HUES48 (cell line): ENCODE data around the gene BTBD9.

Experiments used
- H3K27ac ChIP-seq: one replicate; pipeline ENCODE4 v1.7.0; 2013; ENCODE audit warnings: low read depth, low read length, inconsistent platforms
- H3K27me3 ChIP-seq: 2 replicates; pipeline ENCODE4 v1.6.1; 2013; ENCODE audit warnings: mild to moderate bottlenecking, low read length; ENCODE audit not compliant: control insufficient read depth, insufficient read depth
- H3K36me3 ChIP-seq: 2 replicates; pipeline ENCODE4 v1.6.1; 2013; ENCODE audit warnings: low read length; ENCODE audit not compliant: control insufficient read depth, insufficient read depth
- H3K4me1 ChIP-seq: 2 replicates; pipeline ENCODE4 v1.6.1; 2013; ENCODE audit warnings: mild to moderate bottlenecking, low read length; ENCODE audit not compliant: control insufficient read depth, insufficient read depth
- H3K4me3 ChIP-seq: 2 replicates; pipeline ENCODE4 v1.5.1; 2013; ENCODE audit warnings: mild to moderate bottlenecking, low read depth, low read length
- H3K9ac ChIP-seq: 2 replicates; pipeline ENCODE4 v1.6.1; 2013; ENCODE audit warnings: mild to moderate bottlenecking, low read depth, low read length, moderate library complexity
- H3K9me3 ChIP-seq: 2 replicates; pipeline ENCODE4 v1.6.1; 2013; ENCODE audit warnings: low read length; ENCODE audit not compliant: control insufficient read depth, insufficient read depth

BTBD9 gene

DNA sequence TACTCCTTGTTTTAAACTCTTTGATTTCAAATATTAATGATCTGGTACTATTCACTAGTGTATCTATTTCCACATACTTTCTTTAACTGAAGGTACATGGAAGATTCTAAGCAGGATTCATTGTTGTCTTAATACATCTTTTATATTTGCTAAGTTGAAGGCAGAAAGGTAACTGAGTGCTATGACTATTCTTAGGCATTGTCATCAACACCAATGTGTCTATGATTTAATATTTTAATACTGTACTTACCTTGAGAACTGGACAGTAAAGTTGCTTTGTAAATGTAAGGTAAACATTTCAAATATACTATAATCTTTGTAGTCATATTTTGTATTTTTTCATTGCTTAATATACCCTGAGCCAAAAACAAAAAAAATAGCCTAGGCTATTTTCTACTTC lies 8.9 kb upstream of the BTBD9 start:
- peaks cover 10% of the 10 kb centered on the region; the same call in 1 of the 2 replicates for H3K4me1 ChIP-seq
- H3K4me3 ChIP-seq, result no peak overlapping the region
- H3K9ac ChIP-seq, result no peak overlapping the region
- no peaks in the 10 kb centered on the region for H3K9me3 ChIP-seq
- H3K27ac ChIP-seq, result no peak overlapping the region
- no peaks in the 10 kb centered on the region for H3K27me3 ChIP-seq
- H3K36me3 ChIP-seq, result no peaks in the 10 kb centered on the region

DNA sequence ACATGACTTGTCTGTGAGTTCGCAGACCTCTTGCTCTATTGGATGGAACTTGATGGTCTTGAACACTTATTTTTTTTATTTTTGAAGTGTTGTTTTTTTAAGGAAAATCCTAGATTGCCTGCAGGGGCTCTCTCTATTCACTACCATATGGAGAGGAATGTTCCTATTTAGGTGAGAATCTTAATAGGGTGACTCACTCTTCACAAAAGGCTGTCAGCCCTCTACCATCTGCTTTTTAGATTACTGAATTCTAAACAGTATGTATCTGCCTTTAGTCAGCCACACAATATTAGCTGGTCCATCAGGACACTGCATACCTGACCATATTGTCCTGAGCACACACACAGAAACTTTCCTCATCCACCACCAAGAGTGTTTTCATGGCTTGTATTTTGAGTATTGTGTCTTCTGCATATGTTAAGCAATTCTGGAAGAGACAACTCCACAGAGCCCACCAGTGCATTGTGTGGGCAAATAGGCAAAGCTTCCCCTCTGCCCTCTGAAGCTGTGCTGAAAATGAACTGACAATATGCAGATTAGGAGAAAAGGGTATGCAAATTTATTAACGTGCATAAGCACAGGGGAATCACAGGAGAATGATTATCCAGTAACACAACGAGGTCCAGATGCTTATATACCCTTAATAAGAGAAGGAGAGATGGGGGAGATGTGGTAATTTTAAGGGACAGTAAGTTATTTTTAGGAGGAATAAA lies 6.6 kb upstream of the BTBD9 start:
- H3K27ac ChIP-seq, result peak overlapping the region; percentile 40
- no peaks in the 10 kb centered on the region for H3K27me3 ChIP-seq
- H3K36me3 ChIP-seq, result no peaks in the 10 kb centered on the region
- no peak overlapping the region for H3K9ac ChIP-seq
- no peaks in the 10 kb centered on the region for H3K9me3 ChIP-seq
- H3K4me3 ChIP-seq, result no peak overlapping the region
- peaks cover 10% of the 10 kb centered on the region; the same call in 1 of the 2 replicates for H3K4me1 ChIP-seq

DNA sequence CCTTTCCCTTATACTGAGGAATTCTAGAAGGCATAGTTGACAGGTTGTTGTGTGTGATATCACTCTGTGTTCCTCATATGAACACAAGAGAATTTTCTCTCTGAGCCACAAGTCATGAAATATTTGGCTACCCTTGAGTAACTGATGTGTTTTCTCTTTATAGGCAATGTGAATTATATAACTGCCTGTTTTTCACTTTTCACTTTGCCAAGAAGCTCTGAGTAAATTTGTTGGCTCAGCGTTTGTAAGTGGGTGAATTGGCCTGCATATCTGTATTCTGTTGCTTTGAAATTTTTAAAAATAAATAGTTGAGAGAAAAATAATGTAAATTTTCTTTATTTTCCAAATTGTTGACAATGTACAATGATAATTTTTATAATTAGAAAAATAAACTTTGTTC lies 5.2 kb upstream of the BTBD9 start:
- no peak overlapping the region for H3K9ac ChIP-seq
- H3K4me1 ChIP-seq, result peaks cover 10% of the 10 kb centered on the region; the same call in 1 of the 2 replicates
- no peak overlapping the region for H3K27ac ChIP-seq
- no peaks in the 10 kb centered on the region for H3K36me3 ChIP-seq
- H3K4me3 ChIP-seq, result no peak overlapping the region
- H3K27me3 ChIP-seq, result no peaks in the 10 kb centered on the region
- no peaks in the 10 kb centered on the region for H3K9me3 ChIP-seq

DNA sequence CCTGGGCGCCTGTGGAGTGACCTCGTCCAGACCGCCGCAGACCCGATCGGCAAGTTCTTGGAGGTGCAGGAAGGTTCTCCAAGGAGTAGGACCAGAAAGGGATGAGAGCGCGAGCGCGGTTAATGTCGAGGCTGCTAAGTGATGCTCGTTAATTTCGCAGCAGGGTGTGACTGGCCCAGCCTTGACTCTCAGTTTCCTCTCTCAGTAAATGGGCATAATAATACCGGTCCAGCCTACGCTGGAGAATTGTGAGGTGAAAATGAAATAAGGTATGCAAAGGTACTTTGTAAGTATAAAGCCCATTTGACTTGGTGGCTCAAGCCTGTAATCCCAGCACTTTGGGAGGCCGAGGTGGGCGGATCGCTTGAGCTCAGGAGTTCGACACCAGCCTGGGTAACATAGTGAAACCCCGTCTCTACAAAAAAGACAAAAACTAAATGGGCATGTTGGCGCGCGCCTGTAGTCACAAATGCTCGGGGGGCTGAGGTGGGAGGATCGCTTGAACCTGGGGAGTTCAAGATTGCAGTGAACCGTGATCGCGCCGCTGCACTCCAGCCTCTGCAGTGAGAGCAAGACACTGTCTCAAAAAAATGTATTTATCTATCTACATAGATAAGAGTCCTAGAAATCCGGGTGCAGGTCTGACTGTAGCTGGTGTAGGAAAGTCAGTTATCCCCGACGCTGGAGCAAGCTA lies 634 bp upstream of the BTBD9 start:
- H3K4me3 ChIP-seq, result peak overlapping the region; percentile 96
- peaks cover 6% of the 10 kb centered on the region for H3K4me1 ChIP-seq
- H3K9ac ChIP-seq, result peak overlapping the region; percentile 68
- H3K27me3 ChIP-seq, result no peaks in the 10 kb centered on the region
- no peaks in the 10 kb centered on the region for H3K9me3 ChIP-seq
- H3K27ac ChIP-seq, result peak overlapping the region; percentile 88
- H3K36me3 ChIP-seq, result no peaks in the 10 kb centered on the region

DNA sequence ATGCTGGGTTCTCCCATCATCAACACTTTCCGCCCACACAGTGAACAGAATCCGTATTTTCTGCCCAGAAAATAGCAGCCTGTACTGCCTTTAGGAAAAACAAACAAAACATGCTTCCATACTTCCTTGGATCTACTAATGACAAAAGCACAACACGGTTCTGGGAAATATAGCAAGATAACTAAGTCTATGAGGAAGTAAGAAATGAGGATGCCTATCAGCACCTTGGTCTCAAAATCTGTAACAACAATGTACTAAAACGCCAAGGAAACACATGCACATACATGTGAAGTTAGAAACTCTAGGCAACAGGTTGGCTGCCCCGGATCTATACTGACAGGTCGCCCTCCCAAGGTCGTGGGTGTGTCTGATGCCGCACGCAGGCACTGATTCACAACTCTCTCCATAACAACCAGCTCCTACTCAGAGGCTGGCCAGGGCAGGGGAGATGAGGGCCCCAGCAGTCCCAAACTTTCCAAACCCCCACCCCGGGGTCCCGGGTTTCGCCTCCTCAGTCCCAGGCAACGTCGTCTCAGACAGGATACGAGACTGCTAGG lies 710 bp downstream of the BTBD9 start:
- Histone ChIP-seq H3K27me3 (no peaks in the 10 kb centered on the region), H3K4me3 (peak overlapping the region; percentile 96), H3K9ac (peak overlapping the region; percentile 68), H3K27ac (peak overlapping the region; percentile 88), H3K36me3 (no peaks in the 10 kb centered on the region), H3K9me3 (no peaks in the 10 kb centered on the region), H3K4me1 (peaks cover 6% of the 10 kb centered on the region)

DNA sequence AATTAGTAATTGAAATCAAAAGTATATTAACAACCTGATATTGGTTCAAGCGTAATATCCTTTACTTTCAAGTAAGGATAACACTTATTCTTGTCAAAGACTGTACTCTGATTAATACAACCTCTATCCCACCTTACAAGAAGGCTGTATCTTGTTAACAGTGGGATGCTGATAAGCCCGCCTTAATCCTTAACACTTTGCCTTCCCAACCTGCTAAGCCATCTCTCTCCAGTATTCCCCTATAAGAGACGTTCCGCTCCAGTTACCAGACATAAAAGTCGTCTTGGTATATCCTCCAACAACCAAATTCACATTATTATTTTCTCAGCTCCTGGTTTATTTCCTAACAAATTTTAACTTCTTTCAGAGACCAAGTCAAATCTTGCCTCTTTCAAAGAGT lies 2.0 kb downstream of the BTBD9 start:
- no peaks in the 10 kb centered on the region for H3K9me3 ChIP-seq
- no peak overlapping the region for H3K4me3 ChIP-seq
- no peak overlapping the region for H3K9ac ChIP-seq
- H3K36me3 ChIP-seq, result no peaks in the 10 kb centered on the region
- no peak overlapping the region for H3K27ac ChIP-seq
- H3K4me1 ChIP-seq, result peaks cover 6% of the 10 kb centered on the region
- no peaks in the 10 kb centered on the region for H3K27me3 ChIP-seq

DNA sequence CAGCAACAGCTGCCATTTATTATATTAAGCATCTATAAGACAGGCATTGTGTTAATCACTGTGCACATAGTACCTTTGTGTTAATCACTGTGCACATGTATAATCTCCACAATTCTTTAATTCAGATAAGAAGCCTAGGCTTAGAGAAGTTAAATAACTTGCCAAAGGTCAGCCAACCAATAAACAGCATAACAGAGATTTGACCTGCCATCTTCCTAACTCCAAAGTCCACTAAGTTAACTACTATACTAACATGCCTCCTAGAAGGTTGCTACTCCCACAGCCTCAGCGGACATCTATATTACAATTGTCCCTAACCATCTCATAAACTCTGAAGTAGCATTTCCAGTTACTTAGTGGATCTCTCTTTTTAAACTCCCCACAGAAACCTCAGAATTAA lies 3.7 kb downstream of the BTBD9 start:
- Histone ChIP-seq H3K4me1 (peaks cover 6% of the 10 kb centered on the region), H3K4me3 (no peak overlapping the region), H3K27me3 (no peaks in the 10 kb centered on the region), H3K9me3 (no peaks in the 10 kb centered on the region), H3K27ac (no peak overlapping the region), H3K36me3 (no peaks in the 10 kb centered on the region), H3K9ac (no peak overlapping the region)

DNA sequence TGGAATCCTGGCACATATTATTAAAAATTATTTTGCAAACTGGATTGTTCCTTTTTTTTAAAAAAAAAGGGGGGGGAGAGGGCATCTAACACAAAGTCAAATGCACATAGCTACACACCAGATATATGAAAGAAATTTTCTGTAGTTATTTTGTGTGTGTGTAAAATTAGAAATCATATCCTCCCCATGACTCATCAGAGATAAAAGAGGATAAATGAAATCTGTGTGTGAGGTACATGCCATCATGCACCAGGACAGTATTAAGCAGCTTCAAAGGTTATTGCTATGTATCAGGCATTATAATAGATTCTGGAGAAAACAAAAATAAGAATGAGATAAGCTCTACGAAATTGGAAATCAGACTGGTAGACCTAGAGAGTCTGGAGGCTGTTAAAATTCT lies 5.2 kb downstream of the BTBD9 start:
- H3K9me3 ChIP-seq, result no peaks in the 10 kb centered on the region
- H3K4me1 ChIP-seq, result peaks cover 6% of the 10 kb centered on the region
- H3K36me3 ChIP-seq, result no peaks in the 10 kb centered on the region
- no peak overlapping the region for H3K4me3 ChIP-seq
- H3K27ac ChIP-seq, result no peak overlapping the region
- no peaks in the 10 kb centered on the region for H3K27me3 ChIP-seq
- no peak overlapping the region for H3K9ac ChIP-seq

DNA sequence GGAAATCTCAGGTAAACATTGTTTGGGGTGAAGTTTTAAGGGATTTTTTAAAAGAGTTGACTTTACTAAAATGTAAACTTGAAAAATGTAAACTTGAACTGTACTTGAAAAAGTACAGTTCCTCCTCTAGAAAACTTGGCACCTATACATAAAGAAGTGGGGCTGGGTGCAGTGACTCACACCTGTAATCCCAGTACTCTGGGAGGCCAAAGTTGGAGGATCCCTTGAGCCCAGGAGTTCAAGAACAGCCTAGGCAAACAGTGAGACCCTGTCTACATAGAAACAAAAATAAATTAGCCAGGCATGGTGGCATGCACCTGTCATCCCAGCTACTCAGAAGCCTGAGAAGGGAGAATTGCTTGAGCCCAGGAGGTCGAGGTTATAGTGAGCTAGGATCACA lies 7.2 kb downstream of the BTBD9 start:
- Histone ChIP-seq H3K27ac (no peak overlapping the region), H3K27me3 (no peaks in the 10 kb centered on the region), H3K36me3 (no peaks in the 10 kb centered on the region), H3K9ac (no peak overlapping the region), H3K4me1 (no peaks in the 10 kb centered on the region), H3K9me3 (no peaks in the 10 kb centered on the region), H3K4me3 (no peak overlapping the region)

DNA sequence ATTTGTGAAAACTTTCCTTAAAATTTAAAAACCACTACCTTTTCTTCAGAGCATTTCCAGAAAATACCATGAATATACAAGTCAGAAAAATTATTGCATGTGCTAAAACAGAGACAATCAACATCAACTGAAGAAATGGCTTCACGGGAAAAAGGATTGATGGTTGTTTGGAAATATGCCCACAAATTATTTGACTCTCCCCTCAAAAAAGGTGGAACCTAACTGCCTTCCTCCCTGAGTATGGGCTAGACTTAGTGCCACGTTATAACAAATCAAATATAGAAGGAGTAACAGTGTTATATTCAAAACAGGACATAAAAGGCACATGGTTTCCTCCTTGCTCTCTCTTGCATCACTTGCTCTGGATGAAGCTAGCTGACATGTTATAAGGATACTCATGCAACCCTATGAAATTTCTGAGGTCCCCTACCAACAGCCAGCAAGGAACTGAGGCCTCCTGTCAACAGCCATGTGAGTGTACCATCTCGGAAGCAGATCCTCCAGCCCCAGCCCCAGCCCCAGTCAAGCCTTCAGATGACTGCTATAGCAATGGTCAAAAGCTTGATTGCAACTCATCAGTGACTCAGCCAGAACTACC lies 8.4 kb downstream of the BTBD9 start:
- Histone ChIP-seq H3K4me3 (no peak overlapping the region), H3K36me3 (no peaks in the 10 kb centered on the region), H3K9ac (no peak overlapping the region), H3K9me3 (no peaks in the 10 kb centered on the region), H3K27ac (no peak overlapping the region), H3K4me1 (0 out of 2 replicates have a peak, but pooled peaks cover 2% of the 10 kb centered on the region), H3K27me3 (no peaks in the 10 kb centered on the region)

DNA sequence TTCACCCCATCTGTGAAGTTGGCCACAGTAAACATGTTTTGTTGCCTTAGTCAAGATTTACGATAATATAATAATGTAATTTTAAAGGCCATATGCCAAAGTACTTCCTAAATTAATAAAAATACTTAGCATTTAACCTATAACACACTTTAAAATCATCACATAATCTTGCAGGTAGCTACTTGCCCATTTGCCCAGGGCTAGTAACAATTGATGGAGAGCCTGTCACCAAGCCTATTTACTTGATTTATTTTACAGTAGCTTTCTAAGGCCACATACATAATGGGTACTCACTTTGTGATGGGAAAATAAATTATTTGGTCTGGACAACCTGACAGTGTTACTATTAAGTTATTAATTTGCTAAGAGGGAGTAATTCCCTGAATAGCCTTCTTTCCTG lies 14.5 kb downstream of the BTBD9 start:
- Histone ChIP-seq H3K4me3 (no peak overlapping the region), H3K36me3 (no peaks in the 10 kb centered on the region), H3K27ac (no peak overlapping the region)

More for the DNA sequence above, 14.5 kb downstream of the BTBD9 start:
- Histone ChIP-seq H3K9ac (no peak overlapping the region), H3K9me3 (no peaks in the 10 kb centered on the region), H3K27me3 (no peaks in the 10 kb centered on the region), H3K4me1 (0 out of 2 replicates have a peak, but pooled peaks cover 2% of the 10 kb centered on the region)
